ENCODE results near the gene PDZRN4. TPM values are rescaled to one million over a fixed set of nuclear protein-coding genes. Genes with fewer than 3 reads are reported as not detected.

PDZRN4 gene
- total and polyA plus RNA-seq, 2 of the 4 experiments (the other 2 are of a cell fraction): not detected

DNA sequence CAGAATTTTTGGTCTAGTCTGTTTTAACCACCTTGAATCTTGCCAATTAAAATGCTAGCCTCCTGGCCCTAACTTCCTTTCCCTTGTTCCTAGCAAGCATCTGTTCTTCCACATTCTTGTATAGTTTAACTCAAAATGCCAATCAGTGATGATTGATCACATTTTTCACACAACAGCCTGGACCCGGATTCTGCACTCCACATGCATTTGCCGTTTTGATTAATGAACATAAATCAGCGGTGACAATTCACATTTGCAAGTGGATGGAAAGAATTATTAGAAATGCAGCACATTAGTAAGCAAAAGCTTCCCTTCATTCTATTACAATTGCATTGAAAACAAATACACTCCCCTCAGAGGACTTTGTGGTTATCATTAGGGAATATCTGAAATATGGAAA lies 83.4 kb downstream of the PDZRN4 start:
- DNase-seq (no peak), ATAC-seq (ENCODE audit: low read depth) (no peak)
- H3K27me3 ChIP-seq (ENCODE audit: control insufficient read depth, insufficient read depth, low read length): no peaks in the 10 kb centered on the region; the same call in 1 of the 2 replicates
- H3K9me3 ChIP-seq (ENCODE audit: control insufficient read depth, insufficient read depth, low read length): no peaks in the 10 kb centered on the region
- no peaks in the 10 kb centered on the region for H3K9me1 ChIP-seq (ENCODE audit: insufficient read depth, low read length)
- no peak overlapping the region for H4K8ac ChIP-seq (ENCODE audit: low read depth in 2 of 2, low read length in 2 of 2)
- no peak overlapping the region for H2BK120ac ChIP-seq (ENCODE audit: low read depth, low read length)
- ChIA-PET CTCF (no interaction called here), POLR2A (ENCODE audit: unreplicated experiment) (no interaction called here)
- no peak overlapping the region for H2AK5ac ChIP-seq (ENCODE audit: low read depth, low read length)
- H3K9ac ChIP-seq (ENCODE audit: low read depth, low read length): no peak overlapping the region
- in situ Hi-C loops (cut with MboI; ENCODE audit: low sequenced_read_pairs) (loop anchor here (10.0 kb wide), 1 partner anchor 327 kb away; no protein-coding TSS in a partner anchor), intact Hi-C loops (cut with micrococcal nuclease) (loop anchor here (10.0 kb wide), 1 partner anchor 1063 kb away; no protein-coding TSS in a partner anchor), dilution Hi-C loops (cut with HindIII; ENCODE audit: low sequenced_read_pairs, unreplicated experiment) (no loop called here)
- no peak overlapping the region for H2BK20ac ChIP-seq (ENCODE audit: low read depth, low read length)
- H4K91ac ChIP-seq (ENCODE audit: insufficient read depth, low read depth, low read length): no peak overlapping the region
- no TSS peak for BruUV-seq (replicated peaks)
- H3K4me2 ChIP-seq (ENCODE audit: low read depth, low read length): no peak overlapping the region
- H2BK5ac ChIP-seq (ENCODE audit: low read depth, low read length, poor library complexity, severe bottlenecking): no peak overlapping the region
- WGBS, 2 experiments (ENCODE audit: extremely low coverage in 2 of 2, insufficient read length in 1 of 2): no CpG with 5 or more reads among the region's 3 CpGs
- no peaks in the 10 kb centered on the region for H3K36me3 ChIP-seq (ENCODE audit: control insufficient read depth, insufficient read depth, low read length)
- no peak overlapping the region for H3K4me3 ChIP-seq (ENCODE audit: insufficient read depth, low read depth, low read length)
- H2AK9ac ChIP-seq (replicated peaks; ENCODE audit: low read depth, low read length, poor library complexity): no peak overlapping the region
- no peak overlapping the region for H3K14ac ChIP-seq (replicated peaks; ENCODE audit: low read depth, low read length)
- no peak for TF ChIP-seq RAD21 (IDR thresholded peaks at IDR 0.05; ENCODE audit: low read length)
- TF ChIP-seq, protein P1, sequence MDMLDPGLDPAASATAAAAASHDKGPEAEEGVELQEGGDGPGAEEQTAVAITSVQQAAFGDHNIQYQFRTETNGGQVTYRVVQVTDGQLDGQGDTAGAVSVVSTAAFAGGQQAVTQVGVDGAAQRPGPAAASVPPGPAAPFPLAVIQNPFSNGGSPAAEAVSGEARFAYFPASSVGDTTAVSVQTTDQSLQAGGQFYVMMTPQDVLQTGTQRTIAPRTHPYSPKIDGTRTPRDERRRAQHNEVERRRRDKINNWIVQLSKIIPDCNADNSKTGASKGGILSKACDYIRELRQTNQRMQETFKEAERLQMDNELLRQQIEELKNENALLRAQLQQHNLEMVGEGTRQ (IDR thresholded peaks at IDR 0.05; ENCODE audit: low read depth, low read length): no peak
- no peak for TF ChIP-seq MAFK (IDR thresholded peaks at IDR 0.05; ENCODE audit: low read depth, low read length)
- no peak overlapping the region for H2BK15ac ChIP-seq (ENCODE audit: low read depth, low read length)
- H3K4ac ChIP-seq (ENCODE audit: low read depth, low read length): no peak overlapping the region
- H3K18ac ChIP-seq (ENCODE audit: low read depth, low read length): no peak overlapping the region
- H3K4me1 ChIP-seq (ENCODE audit: control insufficient read depth, insufficient read depth, low read length): no peaks in the 10 kb centered on the region
- H3K27ac ChIP-seq (ENCODE audit: insufficient read depth, low read length): no peak overlapping the region
- no peak overlapping the region for H3K23ac ChIP-seq (ENCODE audit: low read depth, low read length)
- H4K20me1 ChIP-seq (ENCODE audit: insufficient read depth, low read length): no peaks in the 10 kb centered on the region
- no peak overlapping the region for H4K5ac ChIP-seq (ENCODE audit: low read depth, low read length)
- H3K56ac ChIP-seq (ENCODE audit: extremely low read depth, insufficient read depth, low read length): no peak overlapping the region
- no peak overlapping the region for H2AFZ ChIP-seq (replicated peaks; ENCODE audit: low read length, poor library complexity)
- no peaks in the 10 kb centered on the region for H3K79me1 ChIP-seq (ENCODE audit: low read depth in 1 of 2, low read length in 2 of 2)

All from IMR-90 (cell line).